CD4-positive, alpha-beta T cell treated with Interleukin-17A for 4 hours (primary cell): Measurements from ENCODE around the gene POGK.

Experiments
- DNase-seq: peaks from one replicate; pipeline ENCODE4 v3.0.0-alpha.2; 2020; ENCODE audit warnings: mixed read lengths

The POGK gene

GRCh38 chr1:166905900-166906299, 66.6 kb downstream of the POGK start:
- DNase-seq, result no peak
